Anterior cingulate cortex (tissue), 58 donors: ENCODE measurements around the gene SEMA4F.
A peak's percentile ranks its signal among the peaks of the same experiment; 100 is the strongest.

ENCODE experiments used
- DNase-seq, 58 donors: peaks; one replicate each; lab custom pipeline; 2025; lab: John Stamatoyannopoulos, UW

The SEMA4F gene

DNA sequence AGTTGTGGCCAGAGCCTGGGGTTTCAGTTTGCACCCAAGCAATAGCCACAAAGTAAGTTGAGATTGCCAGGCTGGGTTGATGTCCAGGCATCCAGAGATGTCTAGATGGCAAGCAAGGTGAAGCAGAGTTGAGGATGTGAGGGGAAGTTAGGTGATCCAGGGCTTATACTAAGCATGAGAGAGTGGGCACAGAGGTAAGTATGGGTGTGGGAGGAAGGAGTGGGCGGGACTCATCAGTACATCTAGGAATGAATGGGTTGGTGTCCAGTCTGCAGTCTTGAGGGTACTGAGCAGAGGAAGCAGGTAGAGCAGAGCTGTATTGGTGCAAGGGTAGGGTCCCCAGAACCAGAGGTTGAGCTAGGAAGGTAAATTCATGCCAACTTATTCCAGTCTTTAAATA is 1.5 kb downstream of the SEMA4F start:
- no peak for DNase-seq

DNA sequence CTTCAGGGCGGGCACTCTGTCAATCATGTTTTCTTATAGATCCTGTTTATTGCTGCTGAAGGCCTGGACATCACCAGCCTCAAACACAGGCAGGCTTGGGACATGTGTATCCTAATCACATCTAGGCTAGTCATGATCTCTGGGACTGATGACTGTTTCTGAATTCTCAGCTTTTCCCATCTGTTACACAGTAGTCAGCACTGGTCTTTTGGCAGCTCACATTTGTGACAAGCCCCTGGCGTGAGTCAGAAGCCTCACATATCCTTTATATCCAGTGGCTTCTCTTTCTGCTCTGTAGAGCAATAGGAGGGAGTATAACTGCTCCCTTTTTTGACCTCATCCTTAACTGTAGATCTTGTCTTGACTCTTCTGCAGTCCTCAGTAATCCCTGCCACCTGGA is 4.5 kb downstream of the SEMA4F start:
- DNase-seq, result no peak

DNA sequence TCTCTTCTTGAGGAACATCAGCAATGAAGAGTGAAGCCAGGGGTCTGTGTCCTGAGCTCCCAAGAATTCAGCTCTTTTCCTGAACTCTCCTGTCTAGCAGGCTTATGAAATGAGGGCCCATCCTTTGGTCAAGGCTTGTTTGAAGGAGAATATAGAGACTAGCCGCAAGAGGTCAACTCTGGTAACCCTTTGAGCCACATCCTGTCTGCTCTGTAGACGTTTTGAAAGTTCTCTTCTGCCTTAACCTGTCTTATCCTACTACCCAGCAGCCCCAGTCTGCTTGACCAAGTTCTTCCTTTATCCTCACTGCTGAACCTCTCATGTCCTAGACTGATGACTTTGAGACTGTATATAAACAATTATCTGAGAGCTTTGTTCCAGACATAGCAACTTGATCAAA is 5.4 kb downstream of the SEMA4F start:
- DNase-seq, result no peak

DNA sequence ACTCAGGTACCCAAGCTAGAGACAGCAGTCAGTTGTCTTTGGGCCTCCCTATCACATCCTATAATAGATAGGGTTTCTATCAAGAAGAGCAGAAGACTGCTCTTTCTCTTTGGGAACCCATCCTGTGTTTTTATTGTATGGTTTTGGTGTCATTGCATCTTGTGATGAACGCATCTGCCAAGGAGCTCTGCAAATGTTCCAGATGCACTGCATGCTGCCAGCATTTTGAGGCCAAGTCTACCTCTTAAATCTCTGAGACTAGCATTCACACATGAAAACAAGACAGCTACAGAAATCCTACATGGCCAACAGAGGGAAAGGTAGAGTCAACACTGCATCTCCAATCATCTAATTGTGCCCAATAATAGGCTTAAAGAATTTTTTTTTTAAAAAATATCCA is 14.0 kb downstream of the SEMA4F start:
- peak in 7 of 58 donors; percentile 6 to 60 (median 19) for DNase-seq

DNA sequence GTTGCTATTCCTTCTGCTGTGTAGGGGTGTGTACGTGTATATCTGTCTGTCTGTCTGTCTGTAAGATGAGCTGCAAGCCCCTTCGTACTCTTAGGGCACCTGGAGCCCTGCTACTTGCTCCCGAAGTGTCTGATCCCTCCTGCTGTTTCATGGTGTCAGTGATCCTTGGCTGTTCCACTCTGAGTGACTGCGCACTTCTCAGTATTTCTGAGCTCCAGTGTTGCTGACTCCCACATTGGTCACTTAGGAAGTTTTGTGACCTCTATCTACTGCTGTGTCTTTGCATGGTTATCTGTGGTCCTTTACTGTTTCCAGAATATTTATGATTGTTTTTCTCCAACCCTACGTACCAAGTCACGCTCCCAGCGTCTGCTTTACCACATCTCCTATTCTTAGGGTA is 16.2 kb downstream of the SEMA4F start:
- DNase-seq, result no peak

DNA sequence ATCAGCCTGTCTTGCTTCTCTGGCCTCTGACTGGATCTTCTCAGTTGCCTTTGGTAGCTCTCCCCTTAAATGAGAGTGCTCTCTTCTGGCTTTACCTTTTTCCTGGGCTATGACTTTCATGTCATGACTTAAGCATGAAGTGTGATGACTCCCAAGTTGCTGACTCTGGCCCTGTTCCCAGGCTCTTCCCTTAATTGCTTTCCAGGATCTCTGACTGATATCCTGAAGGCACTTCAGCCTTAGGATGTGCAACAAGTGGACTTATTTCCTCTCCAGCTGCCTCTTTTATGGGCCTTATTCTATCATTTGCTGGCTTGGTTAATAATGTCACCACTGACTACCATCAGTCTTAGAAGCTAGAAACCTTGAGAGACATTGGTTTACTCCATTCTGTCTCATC is 17.4 kb downstream of the SEMA4F start:
- no peak for DNase-seq

DNA sequence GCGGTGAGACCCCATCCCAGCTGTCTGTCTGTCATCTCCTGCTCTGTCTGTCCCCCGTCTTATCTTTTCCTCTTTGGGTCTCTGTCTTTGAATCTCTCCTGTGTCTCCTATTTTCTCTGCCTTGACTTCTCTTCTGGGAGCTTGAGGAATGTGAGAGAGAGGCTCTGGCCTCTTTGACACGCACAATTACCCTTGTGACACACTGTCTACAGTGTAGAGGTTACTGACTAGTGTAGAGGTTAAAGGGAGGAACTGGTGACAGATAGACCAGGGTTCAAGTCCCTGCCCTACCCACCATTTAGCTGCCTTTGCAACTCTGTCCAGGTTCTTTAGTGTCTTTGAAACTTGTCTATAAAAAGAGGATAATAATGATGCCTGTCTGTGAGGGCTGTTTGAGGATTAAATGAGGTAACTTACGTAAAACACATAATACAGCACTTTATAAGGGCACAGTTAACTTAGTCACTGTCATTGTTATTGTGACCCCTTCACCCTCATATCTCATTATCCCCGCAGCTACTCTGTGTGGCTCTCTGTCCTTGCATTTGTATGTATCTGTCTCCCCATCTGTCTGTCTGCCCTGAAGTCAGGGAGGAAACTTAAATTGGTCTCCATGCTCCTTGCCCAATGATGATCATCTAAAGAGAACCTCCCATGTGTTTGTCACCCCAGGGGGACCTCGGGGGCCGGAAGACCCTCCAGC is 19.9 kb downstream of the SEMA4F start:
- no peak for DNase-seq

DNA sequence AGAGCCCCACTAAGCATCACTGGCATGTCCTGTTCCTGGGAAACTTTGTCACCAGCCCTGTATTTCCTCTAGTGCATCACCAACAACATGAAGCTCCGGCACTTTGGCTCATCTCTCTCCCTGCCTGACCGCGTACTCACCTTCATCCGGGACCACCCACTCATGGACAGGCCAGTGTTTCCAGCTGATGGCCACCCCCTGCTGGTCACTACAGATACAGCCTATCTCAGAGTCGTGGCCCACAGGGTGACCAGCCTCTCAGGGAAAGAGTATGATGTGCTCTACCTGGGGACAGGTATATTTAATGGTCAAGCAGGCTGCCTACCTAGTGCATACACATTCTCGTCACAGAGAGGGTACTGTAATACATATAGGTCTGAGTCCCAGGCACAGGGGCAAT is 21.0 kb downstream of the SEMA4F start:
- DNase-seq, result no peak

DNA sequence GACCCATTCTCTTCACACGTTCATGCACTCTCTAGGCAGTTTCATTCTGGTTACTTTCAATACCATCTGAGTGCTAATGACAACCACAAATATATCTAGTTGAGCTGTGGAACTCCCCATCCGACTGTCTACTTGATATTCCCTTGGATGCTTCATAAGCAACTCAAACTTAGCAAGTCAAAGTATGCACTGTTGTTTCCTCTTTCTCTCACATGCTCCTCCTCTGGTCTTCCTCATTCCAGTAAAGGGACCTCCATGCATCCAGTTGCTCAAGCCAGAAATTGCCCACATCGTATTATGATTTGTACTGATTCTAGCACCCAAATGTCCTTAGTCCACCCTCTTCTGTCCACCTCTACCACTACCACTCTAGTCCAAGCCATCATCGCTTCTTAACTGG is 22.3 kb downstream of the SEMA4F start:
- no peak for DNase-seq

DNA sequence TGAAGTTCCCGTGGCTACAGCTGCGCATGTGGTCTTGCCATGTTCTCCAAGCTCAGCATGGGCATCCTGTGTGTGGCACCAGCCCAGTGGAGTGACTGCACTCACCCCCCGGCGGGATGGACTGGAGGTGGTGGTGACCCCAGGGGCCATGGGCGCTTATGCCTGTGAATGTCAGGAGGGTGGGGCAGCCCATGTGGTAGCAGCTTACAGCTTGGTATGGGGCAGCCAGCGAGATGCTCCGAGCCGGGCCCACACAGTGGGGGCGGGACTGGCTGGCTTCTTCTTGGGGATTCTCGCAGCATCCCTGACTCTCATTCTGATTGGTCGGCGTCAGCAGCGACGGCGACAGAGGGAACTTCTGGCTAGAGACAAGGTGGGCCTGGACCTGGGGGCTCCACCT is 25.6 kb downstream of the SEMA4F start:
- DNase-seq, result no peak

DNA sequence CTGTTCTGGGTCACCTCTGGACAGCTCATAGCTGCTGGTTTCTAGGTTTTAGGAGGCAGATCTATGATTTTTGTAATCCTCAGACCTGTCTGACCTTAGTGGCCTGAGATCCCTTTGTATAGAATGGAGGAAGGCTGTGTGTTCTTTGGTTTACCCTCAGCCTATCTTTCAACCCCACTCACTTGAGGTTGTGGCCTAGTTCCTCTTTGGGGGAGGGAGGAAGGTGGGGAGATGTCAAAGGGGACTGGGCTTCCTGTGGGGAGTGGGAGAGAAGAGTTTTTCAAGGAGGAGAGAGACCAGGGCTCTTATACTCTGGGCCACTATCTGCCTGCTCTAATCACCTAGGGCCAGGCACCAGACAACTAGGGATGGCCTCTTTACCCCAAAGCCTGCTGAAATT is 28.5 kb downstream of the SEMA4F start:
- DNase-seq, result no peak

DNA sequence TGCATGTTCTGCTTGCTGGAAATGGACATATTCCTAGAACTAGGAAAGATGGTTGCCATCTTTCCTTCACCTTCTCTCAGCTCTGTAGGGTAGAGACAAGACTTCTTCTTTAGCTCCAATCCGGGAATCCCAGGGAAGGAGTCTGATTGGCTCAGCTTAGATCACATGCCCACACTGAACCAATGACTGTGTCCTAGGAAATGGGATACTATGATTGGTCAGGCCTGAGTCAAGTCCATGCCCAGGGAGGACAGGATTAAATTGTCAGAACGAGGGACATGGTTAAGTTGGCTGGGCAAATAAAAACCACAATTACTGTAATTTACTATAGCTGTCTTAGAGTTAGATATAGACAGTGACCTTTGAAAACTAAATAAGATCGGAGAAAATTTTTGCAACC is 31.4 kb downstream of the SEMA4F start:
- no peak for DNase-seq

DNA sequence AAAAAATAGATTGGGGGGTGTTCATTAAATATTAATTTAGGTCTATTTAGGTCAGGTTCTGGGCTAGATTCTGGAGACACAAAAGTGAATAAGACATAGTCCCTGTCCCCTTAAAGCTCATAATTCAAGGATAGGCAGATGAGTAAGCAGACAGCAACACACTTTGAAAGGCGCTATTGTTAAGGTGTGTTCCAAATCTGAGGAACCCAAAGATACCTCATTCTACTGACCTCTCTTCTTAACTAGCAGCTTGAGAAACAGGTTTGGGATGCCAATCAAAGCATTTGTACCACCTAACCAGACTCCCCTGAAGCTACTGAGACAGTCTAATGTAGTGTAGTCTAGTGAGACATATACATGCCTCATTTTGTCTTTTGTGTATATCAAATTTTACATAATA is 34.8 kb downstream of the SEMA4F start:
- no peak for DNase-seq

DNA sequence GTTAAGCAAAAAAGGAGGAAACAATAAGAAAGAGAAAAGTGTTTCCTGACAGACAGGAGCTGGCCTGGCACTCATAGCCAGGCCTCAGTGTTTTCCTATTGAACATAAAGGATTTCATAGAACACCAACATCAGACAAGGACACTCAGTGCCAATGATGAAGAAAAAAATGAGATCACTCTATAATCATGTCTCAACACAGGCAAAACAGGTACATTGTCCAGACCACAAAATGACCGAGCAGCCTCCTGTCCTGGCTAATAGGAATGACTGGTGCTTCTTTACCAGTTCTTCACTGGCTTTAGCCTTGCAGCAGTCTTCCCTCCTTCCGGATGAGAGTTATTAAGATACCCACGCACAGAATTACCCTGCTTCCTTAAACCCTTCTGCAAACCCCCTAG is 35.6 kb downstream of the SEMA4F start:
- no peak for DNase-seq

DNA sequence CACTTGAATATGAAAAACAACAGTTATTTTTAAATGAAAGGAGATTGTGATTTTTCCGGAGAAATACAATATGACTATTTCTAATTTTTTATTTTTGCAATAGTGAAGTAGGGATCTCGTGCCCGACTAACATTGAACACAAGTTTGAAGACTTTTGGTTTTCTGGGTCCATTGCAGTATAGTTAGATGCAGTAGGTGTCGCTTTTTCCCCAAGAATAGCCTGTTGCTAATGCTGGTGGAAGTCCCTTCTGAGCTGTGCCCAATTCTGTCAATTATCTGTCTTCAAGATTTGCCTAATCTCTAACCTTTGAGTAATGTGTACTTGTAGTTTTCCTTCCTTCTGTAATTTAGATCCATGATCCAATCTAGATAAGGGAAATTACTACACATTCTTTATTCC is 36.5 kb downstream of the SEMA4F start:
- peak in 7 of 58 donors; percentile 1 to 39 (median 6) for DNase-seq

DNA sequence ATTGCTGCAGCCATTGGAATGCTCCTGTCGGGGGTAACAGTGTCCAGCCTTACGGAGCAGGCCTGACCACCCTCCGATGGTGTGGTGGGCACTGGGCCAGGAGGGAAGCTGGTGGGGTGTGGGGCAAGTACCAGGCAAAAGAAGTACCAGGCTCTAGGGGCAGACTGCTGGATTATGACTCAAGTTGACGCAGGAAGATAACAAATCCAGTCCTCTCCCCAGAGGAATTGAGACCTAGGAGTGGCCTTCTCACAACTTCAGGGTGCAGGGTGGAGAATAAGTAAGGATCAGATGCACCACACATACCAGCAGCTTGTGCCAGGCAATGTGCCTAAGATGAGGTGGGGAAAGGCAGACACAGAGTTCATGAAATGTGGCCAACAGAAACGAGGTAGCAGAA is 37.9 kb downstream of the SEMA4F start:
- DNase-seq, result no peak

DNA sequence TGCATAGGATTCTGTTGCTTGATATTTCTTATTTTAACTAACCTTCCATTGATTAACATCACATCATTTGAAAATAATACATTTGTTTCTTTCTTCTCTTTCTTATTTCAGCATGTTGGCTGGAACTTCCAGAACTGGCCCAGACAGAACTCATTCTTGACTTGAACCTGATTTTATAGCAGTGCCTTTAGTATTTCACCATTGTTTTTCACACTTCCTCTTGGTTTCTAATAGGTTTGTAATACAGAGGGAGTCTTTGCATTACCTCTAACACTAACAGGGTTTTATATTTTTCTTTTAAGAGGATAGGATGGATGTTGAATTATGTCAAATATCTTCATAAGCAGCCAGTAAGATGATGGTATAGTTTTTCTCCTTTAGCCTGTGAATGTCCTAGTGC is 39.2 kb downstream of the SEMA4F start:
- no peak for DNase-seq

DNA sequence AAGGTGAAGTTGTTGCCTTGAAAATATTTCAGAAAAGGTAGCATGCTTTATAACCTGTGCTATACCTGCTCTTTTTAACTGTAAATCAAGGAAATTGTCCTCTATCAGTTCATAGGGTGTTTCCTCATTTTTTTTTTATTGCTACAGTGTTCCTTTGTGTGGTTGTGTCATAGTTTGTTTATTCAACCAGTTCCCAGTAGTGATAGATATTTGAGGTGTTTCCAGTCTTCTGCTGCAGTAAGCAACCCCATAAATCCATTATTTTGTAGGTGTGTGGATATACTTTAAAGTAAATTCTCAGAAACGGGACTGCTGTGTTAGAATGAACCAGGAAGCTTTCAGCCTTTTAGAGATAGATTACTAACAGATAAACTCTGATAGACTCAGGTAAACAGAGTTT is 39.6 kb downstream of the SEMA4F start:
- DNase-seq, result no peak

DNA sequence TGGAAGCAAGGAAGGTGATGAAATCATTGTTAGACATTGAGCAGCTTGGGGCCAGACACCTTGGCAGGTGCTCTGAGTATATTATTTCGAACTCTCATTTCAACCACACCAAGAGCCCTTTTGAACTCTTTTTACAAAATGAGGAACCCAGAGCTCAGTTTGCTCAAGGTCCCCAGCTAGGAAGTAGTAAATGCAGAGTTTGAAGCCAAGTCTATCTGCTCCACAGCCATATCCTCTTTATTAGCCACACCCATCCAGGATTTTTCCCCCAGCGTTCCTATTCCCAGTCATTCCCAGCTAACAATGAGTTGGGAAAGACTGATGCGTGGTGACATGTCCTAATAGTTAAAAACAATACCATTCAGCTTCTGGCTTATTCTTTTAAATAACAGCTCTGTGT is 40.2 kb downstream of the SEMA4F start:
- DNase-seq, result no peak

DNA sequence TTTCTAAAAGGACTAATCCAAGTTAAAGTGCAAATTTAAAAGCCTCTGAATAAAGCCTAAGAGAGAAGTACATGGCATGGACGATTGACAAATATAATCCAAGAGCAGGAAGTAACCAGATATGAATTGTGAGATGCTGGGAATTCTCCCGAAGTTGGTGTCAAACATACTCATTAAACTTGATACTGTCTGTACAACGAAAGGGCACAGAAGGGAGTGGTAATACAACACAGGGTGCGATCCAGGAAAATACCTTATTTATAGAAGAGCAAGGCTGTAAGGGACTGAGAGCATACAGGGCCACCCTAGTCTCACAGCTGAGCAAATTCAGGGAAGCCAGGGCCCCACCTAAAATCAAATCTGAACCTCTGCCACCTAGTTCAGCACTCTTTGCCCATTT is 41.6 kb downstream of the SEMA4F start:
- DNase-seq, result no peak

DNA sequence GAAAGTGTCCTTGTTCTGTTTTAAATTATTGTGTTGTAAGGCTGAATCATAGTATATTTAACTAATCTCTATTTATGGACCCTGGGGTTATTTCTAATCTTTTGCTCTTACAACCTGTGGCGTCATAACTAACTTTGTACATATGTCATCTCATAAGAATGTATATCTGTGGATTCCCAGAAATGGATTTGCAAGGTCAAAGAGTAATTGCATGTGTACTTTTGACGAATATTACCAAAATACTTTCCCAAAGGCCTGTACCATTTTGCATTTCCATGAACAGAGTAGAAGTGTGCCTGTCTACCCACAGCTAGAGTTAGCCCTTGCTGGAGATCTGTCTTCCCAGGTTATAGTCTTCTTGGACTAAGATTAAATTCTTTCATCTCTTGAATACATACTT is 42.8 kb downstream of the SEMA4F start:
- no peak for DNase-seq

DNA sequence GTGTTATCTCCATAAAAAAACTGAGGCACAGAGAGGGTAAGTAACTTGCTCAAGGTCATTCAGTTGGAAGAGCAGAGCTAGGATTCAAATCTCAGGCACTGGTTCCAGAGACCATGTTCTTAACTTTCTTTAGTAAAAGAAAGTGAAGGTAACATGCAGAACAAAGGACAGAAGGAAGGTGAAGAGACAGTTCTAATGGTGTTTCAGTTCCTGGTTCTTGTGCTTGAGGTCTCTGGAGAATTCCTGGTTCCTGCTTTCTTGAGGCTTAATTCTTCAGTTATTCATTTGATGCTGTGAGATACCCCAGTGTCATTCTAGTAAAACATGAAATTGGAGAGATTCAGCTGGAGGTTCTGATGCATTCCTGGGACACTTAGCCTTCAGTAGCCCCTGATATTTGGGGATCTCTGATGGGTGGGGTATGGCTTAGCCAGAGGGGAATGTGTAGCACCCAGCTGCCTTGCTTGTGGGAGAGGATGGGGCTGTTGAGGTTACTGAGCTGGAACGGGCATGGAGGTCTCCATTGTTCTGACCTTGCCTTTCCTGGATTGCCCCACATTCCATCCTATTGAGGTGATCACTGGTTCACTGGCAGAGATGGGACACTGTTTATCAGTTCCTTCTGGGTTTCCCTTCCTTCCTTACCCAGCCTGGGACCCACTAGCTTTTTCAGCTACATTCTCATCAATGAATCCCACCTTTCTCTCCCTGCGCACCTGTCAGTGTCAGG is 46.8 kb downstream of the SEMA4F start:
- DNase-seq, result no peak
